Medulla oblongata (tissue), 1 donor: ENCODE data around the gene COL23A1.
A peak's percentile ranks its signal among the peaks of the same experiment; 100 is the strongest.

Experiments used
- DNase-seq: peaks from one replicate; pipeline ENCODE4 v3.0.0-alpha.2; 2015; ENCODE audit errors: extremely low spot score

Gene COL23A1

GRCh38 chr5:178361657-178362445, 228.3 kb downstream of the COL23A1 start:
- DNase-seq, result no peak

- no peak for DNase-seq
These were observed 229.3 kb downstream of the COL23A1 start for GRCh38 chr5:178360926-178361235.

GRCh38 chr5:178360222-178360925, 229.8 kb downstream of the COL23A1 start:
- no peak for DNase-seq

- DNase-seq, result no peak
These were observed 230.5 kb downstream of the COL23A1 start for GRCh38 chr5:178359738-178360137.

- no peak for DNase-seq
These were observed 232.5 kb downstream of the COL23A1 start for GRCh38 chr5:178357678-178358077.

GRCh38 chr5:178357121-178357521, 233.1 kb downstream of the COL23A1 start:
- DNase-seq, result peak; percentile 20

GRCh38 chr5:178356431-178356872, 233.7 kb downstream of the COL23A1 start:
- peak; percentile 56 for DNase-seq

- no peak for DNase-seq
These were observed 234.5 kb downstream of the COL23A1 start for GRCh38 chr5:178355671-178356070.

- DNase-seq, result no peak
These were observed 236.7 kb downstream of the COL23A1 start for GRCh38 chr5:178353461-178353860.

GRCh38 chr5:178352035-178352349, 238.2 kb downstream of the COL23A1 start:
- DNase-seq, result no peak

GRCh38 chr5:178351221-178352034, 238.8 kb downstream of the COL23A1 start:
- no peak for DNase-seq

GRCh38 chr5:178350361-178351220, 239.6 kb downstream of the COL23A1 start:
- DNase-seq, result no peak

GRCh38 chr5:178349625-178350353, 240.4 kb downstream of the COL23A1 start:
- no peak for DNase-seq

- no peak for DNase-seq
These were observed 241.1 kb downstream of the COL23A1 start for GRCh38 chr5:178349075-178349511.

GRCh38 chr5:178348356-178349074, 241.7 kb downstream of the COL23A1 start:
- DNase-seq, result no peak

GRCh38 chr5:178347956-178348355, 242.2 kb downstream of the COL23A1 start:
- DNase-seq, result no peak

GRCh38 chr5:178346607-178347334, 243.4 kb downstream of the COL23A1 start:
- DNase-seq, result peak; percentile 83

GRCh38 chr5:178343306-178343705, 246.9 kb downstream of the COL23A1 start:
- no peak for DNase-seq

GRCh38 chr5:178341851-178342140, 248.4 kb downstream of the COL23A1 start:
- DNase-seq, result no peak
